CD4-positive, alpha-beta T cell treated with Interleukin-2 at 100 ng/mL for 4 hours (primary cell): ENCODE measurements around the gene CACNB4.
"Not testable (repeated sequence)": the region's sequence is repeated elsewhere in the genome, so short reads cannot be mapped to it uniquely, and the experiment has no call there.

Experiments
- DNase-seq: peaks from one replicate; pipeline ENCODE4 v3.0.0-alpha.2; 2020; ENCODE audit warnings: low spot score

The CACNB4 gene

DNA sequence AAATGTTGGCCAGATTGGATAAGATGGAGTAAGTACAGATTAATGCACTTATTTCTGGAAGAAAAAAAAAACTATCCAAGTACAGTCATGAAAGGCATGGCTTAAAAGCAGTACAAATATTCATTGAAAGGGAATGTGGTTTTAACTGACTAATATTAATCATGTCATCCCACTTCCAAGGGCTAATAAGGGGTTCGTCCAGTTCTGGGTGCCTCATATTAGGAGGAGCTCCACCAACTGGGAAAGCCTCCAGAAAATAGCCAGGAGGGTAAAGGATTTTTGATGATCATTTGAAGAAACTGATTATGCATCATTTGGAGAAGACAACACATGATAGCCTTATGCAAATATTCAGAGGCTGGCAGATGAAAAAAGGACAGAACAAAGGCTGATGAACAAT, 155.4 kb downstream of the CACNB4 start:
- no peak for DNase-seq

DNA sequence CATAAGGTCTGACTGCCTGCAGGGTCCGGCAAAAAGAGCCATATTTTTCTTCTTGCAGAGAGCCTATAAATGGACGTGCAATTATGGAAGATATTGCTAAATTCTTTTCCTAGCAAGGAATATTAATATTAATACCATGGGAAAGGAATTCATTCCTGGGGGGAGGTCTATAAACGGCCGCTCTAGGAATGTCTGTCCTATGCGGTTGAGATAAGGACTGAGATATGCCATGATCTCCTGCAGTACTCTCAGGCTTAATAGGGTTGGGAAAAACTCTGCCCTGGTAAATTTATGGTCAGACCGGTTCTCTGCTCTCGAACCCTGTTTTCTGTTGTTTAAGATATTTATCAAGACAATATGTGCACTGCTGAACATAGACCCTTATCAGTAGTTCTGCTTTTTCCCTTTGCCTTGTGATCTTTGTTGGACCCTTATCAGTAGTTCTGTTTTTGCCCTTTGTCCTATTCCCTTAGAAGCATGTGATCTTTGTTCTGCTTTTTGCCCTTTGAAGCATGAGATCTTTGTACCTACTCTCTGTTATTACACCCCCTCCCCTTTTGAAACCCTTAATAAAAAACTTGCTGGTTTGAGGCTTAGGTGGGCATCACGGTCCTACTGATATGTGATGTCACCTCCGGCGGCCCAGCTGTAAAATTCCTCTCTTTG, 156.2 kb downstream of the CACNB4 start:
- not testable (repeated sequence) for DNase-seq

DNA sequence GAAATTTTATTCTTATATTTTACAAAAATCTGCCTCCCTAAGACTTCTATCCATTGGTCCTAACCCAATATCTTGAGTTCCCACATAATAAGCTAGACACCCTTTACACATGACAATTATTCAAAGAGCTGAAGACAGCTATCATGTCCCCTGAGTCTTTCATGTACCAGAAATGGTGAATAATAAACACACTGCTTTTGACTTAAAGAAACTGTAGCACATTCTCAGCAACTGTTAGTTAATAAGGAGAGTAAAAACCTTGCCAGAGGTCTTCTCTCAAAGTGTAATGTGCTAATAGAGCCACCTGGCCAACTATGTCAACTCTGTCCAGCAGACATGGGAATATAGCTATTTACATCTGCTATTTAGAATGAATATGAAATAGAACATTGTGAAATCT, 160.9 kb downstream of the CACNB4 start:
- DNase-seq = no peak

DNA sequence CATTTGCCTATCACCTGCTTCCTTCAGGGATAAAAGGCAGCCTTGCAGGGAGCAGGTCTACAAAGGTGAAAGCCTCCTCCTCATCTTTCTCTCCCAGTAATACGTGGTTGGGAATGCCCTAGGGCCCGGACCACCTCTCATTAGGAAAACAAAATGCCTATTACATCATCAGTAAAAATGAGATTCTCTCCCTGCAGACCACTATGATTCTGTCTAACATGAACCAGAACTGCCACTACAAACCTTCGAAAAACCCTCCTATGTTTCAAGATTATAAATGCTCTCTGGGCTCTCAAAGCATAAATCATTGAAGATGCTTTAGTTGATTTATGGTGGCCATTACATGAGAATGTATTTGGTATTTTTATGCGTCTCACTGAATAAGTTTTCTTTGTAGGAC, 162.2 kb downstream of the CACNB4 start:
- no peak for DNase-seq

DNA sequence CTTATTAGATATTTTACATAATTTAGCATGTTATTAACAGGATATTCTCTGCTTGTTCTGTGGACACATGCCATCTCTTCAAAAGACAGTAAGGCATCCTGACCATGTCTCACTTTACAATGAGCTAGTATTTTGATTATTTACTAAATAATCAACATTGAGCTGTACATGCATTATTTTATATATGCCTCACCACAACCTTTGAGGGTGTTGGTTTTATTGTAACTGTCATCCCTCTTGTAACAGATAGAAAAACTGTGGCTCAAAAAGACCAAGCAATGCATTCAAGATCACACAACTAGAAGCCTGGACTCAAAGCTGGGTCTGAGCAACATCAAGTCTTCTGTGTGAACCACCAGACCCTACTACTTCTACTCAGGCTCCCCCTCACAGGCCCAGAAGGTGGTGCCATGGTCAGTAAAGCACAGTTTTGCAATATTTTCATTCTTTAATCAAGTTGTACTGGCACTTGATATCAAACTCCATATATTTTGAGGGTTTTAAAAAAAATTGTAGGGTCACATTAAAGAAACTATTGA, 165.5 kb downstream of the CACNB4 start:
- DNase-seq = no peak

DNA sequence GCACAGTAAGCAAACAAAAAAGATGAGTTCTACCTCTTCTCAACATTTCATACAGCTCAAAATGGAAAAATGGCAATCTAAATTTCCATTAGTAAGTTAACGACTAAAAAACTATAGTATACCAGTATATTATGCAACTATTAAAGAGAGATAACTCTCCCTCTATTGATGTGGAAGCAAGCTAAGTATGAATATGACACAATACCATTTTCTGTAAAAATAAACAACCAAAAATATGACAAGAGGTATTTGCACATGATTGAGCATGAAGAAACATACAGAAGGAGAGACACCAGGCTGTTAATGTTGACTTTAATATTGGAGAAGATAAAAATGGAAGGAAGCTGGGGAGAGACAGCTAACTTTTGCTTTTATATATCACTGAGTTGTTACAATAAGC, 167.1 kb downstream of the CACNB4 start:
- no peak for DNase-seq

DNA sequence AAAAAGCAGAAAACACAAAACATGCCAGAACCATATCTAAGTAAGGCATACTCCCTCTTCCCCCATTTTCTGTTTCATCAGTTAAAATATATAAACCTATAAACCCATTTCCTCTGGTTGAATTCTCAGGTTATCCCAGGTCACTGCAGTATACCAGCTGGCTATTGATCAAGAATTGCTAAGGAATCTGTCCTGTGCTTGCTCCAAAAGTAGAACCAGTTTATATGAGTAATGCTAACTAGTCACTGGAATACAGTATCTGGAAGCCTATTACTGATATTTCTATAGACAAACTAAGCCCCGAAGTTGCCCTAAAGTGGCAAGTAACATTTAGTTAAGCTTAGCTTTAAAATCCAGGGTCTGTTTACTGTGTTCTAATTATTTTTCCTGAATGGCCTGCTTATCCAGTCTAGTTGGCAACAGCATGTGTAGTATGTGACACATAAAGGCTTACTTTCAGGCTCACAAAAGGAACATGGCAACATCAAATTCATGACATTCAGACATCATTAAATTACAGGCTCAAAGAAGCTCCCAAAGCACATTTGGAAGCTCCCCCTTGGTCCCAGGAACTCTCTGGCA, 167.7 kb downstream of the CACNB4 start:
- DNase-seq = no peak

DNA sequence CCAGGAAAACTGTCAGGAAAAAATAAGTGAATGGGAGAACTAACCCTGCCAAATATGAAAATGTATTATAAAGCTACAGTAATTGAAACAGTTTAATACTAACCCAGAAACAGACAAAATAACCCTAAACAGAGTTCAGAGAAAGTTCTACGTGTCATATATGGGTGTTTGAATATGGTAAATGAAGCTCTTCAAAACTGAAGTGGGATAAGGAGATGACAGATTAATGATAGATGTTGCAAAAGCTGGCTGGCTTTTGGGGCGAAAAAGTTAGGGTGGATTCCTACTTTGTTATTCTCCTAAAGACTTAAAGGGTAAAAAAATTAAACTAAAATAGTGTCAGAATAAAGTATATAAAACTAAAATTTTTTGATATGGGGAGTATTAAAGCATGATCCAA, 168.8 kb downstream of the CACNB4 start:
- DNase-seq = no peak

DNA sequence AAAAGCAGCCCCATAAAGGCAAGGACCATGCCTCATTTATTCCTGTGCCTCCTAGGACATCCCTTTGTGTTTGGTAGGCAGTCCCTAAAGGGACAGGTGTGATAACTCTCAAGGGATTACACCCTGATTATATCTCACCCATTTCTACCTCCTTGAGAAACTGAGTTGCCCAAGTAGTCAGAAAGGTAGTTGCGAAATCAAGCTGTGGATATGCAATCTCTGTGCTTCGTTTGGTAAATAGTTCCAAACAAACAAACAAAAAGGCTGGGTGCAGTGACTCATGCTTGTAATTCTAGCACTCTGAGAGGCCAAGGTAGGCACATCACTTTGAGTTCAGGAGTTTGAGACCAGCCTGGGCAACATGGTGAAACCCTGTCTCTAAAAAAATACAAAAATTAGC, 170.5 kb downstream of the CACNB4 start:
- no peak for DNase-seq

DNA sequence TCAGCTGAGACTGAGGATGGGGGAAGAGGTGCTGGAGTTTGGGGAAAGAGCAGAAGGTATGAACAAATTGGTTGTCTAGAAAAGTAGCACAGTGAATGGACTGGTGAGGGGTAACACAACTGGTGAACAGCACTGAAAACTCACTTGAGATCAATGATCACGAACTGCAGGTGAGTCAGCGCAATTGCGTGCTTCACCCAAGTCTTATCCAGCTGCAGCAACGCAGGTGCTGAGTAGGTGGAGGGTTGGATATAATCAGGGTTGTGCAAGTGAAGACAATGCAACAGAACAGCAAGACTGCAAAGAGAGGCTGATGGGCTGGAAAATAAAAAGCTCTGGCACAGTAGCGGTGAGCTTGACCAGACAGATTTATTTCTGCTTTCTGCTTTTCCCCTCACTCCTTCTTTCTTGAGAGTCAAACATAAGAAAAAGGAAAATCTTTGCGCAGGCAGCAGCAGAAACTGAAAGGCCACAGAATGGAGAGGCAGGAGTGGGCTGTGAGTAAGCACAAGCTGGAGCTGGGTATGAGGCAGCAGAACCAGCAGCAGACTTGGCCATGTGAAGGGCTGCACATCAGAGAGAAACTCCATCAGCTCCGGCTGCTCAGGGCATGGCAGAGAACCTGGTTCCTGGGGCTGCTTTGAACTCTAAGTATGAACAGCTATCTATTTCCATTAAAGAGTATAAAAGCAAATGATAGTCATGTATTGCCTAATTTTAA, 171.2 kb downstream of the CACNB4 start:
- DNase-seq = no peak

DNA sequence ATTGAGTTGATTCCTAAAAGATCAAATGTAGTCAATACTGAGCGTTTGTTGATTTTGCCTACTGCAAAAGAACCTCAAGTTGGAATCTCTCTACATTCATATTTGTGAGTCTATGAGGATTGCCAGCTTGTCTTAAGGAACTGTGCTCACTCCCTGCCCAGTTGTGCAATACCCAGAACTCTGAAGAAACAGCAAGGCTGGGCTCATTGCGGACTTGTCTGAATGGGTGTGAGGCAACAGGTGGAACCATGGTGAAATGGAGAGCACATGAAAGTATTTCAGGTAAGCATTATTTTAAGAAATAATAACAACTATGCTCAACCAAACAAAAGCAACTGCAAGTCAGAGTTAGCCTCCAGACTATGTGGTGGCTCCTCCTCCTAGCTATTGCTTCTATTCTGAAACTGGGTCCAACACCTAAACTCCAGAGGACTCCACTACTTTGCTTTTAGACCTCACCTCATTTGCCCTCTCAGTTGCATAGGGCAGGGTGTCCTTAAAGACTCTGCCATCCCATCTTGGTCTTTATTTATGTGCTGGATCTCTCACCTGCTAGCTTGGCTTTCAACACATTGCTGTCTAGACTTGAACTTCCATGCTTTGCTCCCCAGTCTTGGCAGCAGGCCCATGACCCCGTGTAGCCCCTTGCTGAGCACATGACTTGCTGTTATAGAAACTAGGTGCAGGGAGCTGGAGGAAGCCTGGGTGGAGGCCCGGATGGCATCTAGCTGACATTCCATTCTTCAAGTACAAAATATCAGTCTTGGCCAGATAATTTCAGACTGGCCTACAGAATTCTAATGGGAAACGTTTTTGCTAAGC, 175.8 kb downstream of the CACNB4 start:
- no peak for DNase-seq

DNA sequence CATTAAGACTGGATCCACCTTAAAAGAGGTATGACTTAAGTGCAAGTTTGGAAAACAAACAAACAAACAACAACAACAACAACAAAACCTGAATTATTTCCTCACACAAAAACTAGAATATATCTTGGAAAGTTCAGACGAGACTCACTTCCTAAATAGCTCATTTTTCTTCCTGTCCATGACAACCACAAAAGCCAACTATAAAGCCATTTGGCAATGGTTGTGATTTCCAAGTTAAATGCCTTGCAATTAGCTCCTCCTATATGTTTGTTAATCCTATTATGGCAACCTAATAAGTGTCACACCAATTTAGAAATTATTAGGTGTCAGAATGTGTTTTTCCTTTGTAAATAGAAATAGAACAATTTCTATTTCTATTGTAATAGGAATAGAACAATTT, 179.1 kb downstream of the CACNB4 start:
- no peak for DNase-seq

DNA sequence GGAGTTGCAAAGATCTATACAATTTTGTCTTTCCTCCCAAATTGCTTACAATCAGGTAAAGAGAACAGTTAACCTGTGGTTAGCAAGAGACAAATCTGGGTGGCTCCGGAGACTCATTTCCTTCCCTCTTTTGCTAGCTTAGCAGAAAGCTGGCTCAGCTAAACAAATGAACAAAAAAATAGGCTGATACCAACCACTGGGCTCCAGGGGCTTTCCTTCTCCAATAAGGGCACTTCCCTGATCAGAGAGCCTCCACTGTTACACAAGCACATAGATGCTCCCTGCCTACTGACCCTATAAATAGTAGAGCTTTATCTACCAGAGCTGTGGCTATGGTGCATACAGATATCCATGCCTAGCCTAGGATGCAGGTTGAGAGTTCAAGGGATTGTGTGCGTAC, 180.5 kb downstream of the CACNB4 start:
- no peak for DNase-seq

DNA sequence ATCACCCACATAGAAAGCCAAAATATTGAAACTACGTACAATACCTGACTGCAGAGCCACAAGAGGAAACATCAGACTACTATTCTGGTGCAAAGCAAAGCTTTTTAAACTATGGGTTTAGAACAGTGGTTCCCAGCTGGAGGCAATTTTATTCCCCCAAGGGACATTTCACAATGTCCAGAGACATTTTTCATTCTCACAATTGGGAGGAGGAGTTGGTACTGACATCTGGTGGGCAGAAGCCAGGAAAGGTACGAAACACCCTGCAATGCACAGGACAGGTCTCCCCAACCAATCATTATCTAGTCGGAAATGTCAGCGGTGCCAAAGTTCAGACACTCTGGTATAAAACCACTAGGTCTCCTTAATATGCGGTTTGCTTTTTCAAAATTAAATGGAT, 182.2 kb downstream of the CACNB4 start:
- no peak for DNase-seq

DNA sequence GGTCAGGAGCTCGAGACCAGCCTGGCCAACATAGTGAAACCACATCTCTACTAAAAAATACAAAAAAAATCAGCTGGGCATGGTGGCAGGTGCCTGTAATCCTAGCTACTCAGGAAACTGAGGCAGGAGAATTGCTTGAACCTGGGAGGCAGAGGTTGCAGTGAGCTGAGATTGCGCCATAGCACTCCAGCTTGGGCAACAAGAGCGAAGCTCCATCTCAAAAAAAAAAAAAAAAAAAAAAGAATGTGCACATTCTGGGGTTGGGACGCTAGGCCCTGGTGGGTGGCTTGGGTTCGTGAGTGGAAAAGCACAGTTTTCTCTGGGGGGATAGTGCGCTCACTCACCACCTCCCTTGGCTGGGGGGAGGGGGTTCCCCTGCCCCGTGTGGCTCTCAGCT, 183.2 kb downstream of the CACNB4 start:
- DNase-seq = not testable (repeated sequence)

DNA sequence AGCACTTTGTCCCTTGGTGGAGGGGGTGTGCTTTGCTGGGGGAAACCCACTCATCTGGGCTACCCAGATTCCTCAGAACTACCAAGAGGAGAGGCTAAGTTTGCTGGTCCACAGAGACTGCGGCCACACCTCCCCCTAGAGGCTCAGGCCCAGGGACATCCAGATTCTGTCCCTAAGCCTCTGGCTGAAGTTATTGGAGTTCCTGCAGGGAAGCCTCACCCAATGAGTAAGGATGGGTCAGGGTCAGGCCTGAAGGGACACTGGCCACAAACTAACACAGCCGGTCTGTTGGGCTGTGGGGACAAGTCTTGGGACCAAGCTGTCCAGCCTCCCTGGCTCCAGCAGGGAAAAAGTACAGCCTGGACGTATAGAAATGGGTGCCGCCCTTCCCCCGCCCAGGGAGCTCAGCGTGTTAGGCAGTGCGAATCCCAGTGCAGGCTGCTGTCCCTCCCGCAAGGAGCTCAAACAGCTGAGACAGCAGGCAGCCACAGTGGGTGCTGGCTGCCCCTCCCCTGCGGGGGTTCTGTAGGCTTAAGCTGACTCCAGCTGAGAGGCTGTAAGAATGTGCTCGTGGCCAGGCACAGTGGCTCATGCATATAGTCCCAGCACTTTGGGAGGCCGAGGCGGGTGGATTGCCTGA, 183.7 kb downstream of the CACNB4 start:
- no peak for DNase-seq

DNA sequence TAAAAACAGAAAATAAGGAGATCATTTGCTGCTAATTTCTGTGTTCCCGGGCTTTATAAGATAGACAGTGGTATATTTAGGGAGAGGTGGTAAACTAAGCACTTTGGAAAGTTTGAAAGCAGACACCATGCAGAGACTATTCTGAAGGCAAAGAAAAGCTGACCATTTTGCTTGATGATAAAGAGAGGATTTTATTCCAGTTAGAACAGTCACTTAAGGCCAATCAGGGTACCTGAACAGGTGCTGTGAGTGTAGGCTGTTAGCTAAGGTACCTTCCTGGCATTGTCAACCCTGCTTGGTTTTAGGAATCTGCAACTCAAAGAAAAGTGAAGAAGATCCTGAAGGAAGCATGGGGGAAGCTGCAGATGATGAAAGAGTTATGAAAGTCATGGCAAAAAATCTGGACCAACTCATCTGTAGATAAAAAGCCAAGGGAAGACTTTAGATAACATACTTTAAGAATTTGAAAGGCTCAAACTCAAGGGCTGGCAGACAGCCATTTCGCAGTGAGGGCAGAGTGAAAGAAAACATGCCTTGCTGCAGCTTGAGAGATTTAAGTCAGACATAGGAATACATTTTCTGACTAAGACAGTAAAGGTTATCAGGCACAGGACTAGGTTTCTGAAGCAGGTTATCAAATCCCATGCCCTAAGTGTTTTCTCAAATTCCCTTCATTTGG, 190.5 kb downstream of the CACNB4 start:
- no peak for DNase-seq

DNA sequence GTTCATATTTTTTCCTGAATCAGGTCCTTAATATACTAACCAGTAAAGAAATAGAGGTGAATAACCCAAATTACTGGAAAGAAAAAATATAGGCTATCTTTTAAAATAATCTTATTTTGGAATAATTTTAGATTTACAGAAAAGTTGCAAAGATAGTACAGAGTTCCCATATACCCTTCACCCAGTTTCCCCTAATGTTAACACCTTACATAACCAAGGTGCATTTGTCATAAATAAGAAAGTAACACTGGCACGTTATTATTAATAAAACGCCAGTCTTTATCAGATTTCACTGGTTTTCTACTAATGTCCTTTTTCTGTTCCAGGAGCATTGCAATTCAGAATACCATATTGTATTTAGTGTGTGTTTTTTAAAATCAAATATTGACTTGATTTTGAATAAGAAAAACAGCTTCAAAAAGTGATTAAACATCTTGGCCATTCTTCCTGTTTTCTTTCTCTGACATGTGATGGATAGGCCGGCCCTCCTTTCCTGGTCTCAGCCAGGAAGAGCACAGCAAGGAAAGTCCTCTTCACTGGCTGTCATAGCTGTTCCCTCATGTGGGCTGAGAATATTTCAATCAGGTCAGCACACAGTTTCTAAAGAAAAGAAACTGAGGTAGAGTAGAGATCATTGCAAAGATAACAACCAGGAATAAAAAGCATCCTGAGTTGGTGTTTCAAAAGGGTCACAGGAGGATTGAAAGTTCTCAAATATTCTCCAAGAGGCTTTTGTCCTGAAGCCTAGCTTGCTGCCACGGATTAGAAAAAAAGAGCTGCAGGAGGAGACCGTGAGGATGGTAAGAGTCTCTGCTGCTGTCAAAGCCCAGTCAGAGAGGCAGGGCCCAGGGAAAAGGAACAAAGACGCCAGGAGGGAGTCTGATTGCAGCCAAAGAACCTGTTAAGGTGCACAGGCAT, 191.3 kb downstream of the CACNB4 start:
- no peak for DNase-seq

DNA sequence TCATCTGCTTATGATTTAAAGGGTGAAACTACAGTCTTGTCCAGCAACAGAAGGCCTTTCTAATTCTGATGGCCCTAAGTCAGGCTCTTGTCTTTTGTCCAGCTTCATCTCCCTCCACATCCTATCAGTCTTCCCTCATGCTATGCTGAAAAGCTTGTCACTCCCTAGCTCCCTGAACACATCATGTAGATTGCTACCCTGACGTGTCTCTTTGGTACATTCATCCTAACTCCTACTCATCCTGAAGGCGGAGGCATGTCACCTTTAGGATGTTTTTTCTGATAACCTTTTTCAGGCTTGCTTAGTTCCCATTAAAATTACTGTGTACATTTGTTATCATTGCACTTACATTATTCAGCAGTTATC, 192.2 kb downstream of the CACNB4 start:
- no peak for DNase-seq

DNA sequence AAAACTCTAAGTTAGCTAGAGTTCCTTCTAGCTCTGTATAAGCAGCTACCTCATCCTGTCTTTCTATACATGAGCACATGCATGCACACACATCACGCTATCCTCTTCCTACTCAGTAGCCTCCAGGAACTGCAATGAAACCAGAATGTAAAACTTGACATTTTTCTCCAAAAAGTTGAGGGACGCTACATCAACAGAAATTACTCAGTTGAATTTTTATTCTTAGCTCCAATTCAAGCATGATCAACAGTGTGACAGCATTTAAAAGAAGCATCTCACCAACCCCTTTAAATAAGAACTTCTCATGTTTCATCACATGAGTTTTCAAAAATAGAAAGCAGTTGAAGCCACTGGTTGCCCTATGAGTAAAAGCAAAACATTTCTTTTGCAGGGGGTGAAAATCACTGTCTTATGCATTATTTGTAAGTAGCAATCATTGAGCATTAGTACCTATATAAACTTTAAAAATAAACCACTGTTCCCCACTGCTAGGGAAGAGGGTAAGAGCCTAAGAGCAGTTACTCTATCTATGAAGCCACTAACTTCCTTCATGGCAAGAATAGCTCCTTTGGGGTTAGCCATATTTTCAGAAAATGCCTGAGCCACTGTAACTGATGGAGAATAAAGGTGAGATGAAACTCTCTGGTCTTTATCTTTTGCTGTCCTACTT, 192.7 kb downstream of the CACNB4 start:
- no peak for DNase-seq
